C4-2B (cell line): ENCODE results near the gene RANGAP1.

ENCODE experiments used
- CTCF ChIP-seq: fragments of 450-650 bp; conservative IDR thresholded peaks from 2 replicates; pipeline ENCODE4 v1.5.1; 2017; ENCODE audit warnings: mild to moderate bottlenecking
- ZFX ChIP-seq: fragments of 450-650 bp; IDR thresholded peaks from 2 replicates; pipeline ENCODE4 v1.6.1; 2017

GRCh38 chr22:41250127-41250526 is 35.9 kb downstream of the RANGAP1 start:
- TF ChIP-seq CTCF = no peak
- no peak for TF ChIP-seq ZFX
